ENCODE results near the gene STPG1.

The STPG1 gene

DNA sequence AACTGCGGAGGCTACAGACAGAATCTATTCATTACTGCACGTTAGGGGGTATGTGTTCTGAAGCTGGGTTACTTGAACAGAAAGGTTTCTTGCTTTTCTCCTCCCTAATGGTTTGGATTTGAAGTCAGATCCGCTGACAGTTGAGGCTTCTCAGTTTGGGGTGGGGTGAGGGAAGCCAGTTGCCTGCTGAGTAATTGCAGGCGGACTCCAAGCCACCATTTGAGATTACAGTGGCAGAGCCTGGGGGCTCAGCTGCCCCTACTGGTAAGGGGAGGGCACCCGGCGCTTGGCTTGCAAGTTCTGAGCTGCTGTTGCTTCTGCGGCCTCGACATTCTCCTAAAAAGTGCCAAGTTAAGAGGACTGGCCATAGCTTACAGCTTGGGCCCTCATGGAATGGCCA is 92.5 kb downstream of the STPG1 start:
- Histone ChIP-seq H3K9me3 (no peaks in the 10 kb centered on the region), H3K36me3 (no peaks in the 10 kb centered on the region), H3K4me1 (no peaks in the 10 kb centered on the region), H3K27me3 (peaks cover 36% of the 10 kb centered on the region), H3K4me3 (ENCODE audit: low read depth, low read length) (no peak overlapping the region)
- TF ChIP-seq, protein P1, sequence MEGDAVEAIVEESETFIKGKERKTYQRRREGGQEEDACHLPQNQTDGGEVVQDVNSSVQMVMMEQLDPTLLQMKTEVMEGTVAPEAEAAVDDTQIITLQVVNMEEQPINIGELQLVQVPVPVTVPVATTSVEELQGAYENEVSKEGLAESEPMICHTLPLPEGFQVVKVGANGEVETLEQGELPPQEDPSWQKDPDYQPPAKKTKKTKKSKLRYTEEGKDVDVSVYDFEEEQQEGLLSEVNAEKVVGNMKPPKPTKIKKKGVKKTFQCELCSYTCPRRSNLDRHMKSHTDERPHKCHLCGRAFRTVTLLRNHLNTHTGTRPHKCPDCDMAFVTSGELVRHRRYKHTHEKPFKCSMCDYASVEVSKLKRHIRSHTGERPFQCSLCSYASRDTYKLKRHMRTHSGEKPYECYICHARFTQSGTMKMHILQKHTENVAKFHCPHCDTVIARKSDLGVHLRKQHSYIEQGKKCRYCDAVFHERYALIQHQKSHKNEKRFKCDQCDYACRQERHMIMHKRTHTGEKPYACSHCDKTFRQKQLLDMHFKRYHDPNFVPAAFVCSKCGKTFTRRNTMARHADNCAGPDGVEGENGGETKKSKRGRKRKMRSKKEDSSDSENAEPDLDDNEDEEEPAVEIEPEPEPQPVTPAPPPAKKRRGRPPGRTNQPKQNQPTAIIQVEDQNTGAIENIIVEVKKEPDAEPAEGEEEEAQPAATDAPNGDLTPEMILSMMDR (IDR thresholded peaks at IDR 0.05; ENCODE audit: low read depth, low read length): no peak
- no peak for DNase-seq

DNA sequence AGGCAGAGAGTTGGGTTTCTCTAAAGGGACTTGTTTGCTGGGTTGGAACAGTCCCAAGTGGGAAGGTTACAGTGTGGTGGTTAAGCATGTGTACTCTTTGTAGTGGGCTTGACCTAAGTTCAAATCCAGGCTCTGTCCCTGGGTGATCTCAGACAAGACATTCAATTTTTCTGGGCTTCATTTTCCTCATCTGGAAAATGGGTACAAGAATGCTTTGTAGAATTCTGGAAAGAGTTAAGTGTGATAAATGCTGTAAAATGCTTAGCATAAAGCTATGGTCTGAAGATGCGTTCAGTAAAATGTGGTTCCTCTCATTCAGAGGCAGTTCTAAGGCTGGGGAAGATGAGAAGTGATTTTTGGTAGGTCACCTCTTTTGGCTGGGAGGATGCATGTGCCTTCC is 93.6 kb downstream of the STPG1 start:
- Histone ChIP-seq H3K36me3 (no peaks in the 10 kb centered on the region), H3K4me3 (ENCODE audit: low read depth, low read length) (no peak overlapping the region), H3K27me3 (peaks cover 36% of the 10 kb centered on the region), H3K4me1 (no peaks in the 10 kb centered on the region), H3K9me3 (no peaks in the 10 kb centered on the region)
- TF ChIP-seq, protein P1 (IDR thresholded peaks at IDR 0.05; ENCODE audit: low read depth, low read length): no peak
- DNase-seq: no peak

DNA sequence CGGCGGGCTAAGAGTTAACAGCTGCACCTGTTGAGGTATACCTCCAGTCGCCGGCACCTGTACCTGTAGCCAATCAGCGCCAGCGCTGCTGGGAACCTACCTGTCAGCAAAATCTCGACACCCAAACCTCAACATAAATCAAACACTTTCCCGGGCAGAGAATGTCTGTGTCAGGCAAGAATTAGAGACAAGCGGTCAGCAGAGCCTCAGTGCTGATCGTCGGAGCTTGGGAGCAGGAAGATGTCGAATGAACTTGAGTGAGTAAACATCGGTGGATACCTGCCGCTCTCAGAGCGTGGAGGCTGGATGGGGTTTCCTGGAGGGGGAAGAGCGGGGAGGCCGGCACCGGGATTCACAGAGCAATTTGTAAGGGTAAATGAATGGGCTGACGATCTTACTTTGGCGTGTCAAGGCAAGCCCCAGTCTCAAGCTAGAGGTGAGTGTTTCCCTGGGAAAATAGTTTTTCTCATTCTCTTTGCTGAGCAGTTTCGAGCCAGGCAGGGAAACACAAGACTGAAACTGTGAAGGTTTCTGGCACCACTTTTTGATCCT is 94.2 kb downstream of the STPG1 start, which contains the start of gene GRHL3:
Gene GRHL3 (plus strand): TSS at position 46 of the 552 bp plus-strand sequence. CDS start 195 bp downstream, at position 241.
- no peak within 1 kb of the TSS for H3K4me3 ChIP-seq (ENCODE audit: low read depth, low read length)
- H3K36me3 ChIP-seq: no peaks in the 10 kb centered on the region
- no peaks in the 10 kb centered on the region for H3K9me3 ChIP-seq
- no peak for DNase-seq
- TF ChIP-seq, protein P1 (IDR thresholded peaks at IDR 0.05; ENCODE audit: low read depth, low read length): no peak
- H3K4me1 ChIP-seq: no peaks in the 10 kb centered on the region
- H3K27me3 ChIP-seq: peaks cover 36% of the 10 kb centered on the region

DNA sequence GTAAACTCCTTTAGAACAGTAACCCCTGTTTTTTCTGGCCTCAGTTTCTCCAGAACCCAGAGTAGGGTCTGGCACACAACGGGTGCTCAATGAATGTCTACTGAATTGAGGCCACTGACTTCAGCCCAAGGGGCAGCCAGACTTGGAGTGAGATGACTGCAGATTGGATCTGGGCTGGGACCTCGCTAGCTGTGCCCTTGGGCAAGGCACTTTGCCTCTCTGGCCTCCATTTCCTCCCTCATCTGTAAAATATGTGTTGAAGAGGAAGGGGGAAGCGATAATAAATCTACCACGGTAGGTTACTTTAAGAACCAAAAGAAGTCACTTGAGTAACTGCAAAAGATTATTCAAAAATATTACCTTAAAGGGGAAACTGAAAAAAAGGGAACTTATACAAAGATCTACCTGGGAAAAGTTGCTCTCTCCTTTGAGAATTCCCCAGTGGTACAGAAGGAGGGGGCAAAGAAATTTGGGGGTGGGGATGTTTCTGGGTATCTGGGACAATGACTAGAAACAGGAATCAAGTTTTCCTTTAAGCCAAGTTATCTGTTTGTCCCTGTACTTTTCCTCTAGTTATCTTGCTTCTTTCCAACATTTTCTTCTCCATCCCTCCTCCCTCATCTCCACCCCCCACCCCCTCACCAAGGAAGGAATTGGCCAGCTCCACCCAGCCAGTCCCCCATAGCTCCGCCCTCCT is 94.8 kb downstream of the STPG1 start:
- DNase-seq: no peak
- H3K27me3 ChIP-seq: peaks cover 36% of the 10 kb centered on the region
- H3K4me1 ChIP-seq: no peaks in the 10 kb centered on the region
- no peaks in the 10 kb centered on the region for H3K9me3 ChIP-seq
- TF ChIP-seq, protein P1 (IDR thresholded peaks at IDR 0.05; ENCODE audit: low read depth, low read length): no peak
- H3K36me3 ChIP-seq: no peaks in the 10 kb centered on the region
- no peak overlapping the region for H3K4me3 ChIP-seq (ENCODE audit: low read depth, low read length)

- Histone ChIP-seq H3K36me3 (no peaks in the 10 kb centered on the region), H3K4me3 (ENCODE audit: low read depth, low read length) (no peak overlapping the region), H3K9me3 (no peaks in the 10 kb centered on the region), H3K4me1 (no peaks in the 10 kb centered on the region), H3K27me3 (peaks cover 33% of the 10 kb centered on the region)
- DNase-seq: no peak
- TF ChIP-seq, protein P1 (IDR thresholded peaks at IDR 0.05; ENCODE audit: low read depth, low read length): no peak
These were observed 95.5 kb downstream of the STPG1 start for GRCh38 chr1:24317956-24318614.

DNA sequence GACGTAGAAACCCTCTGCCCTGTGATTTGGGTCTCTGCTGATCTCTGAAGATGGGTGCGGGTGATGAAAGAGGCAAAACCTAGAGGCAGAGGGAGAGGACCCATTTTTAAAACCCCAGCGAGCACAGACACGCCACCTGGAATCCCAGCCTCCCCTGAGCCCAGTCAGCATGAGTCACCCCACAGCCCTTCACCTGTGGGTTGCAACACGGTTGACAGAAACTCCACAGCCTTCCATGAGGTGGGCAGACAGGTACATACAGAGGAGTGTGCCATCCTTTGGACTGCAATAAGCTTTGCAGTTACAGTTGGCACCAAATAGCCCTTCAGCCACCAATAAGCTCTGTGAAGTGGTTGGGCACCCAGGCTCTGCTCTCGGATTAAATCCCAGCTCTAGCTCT is 96.5 kb downstream of the STPG1 start:
- H3K4me3 ChIP-seq (ENCODE audit: low read depth, low read length): no peak overlapping the region
- no peak for DNase-seq
- TF ChIP-seq, protein P1 (IDR thresholded peaks at IDR 0.05; ENCODE audit: low read depth, low read length): no peak
- peaks cover 24% of the 10 kb centered on the region for H3K27me3 ChIP-seq
- no peaks in the 10 kb centered on the region for H3K36me3 ChIP-seq
- H3K9me3 ChIP-seq: no peaks in the 10 kb centered on the region
- no peaks in the 10 kb centered on the region for H3K4me1 ChIP-seq

Measured in BE2C (cell line).